Measurements from ENCODE around the gene SLCO3A1. TPM values are rescaled to one million over a fixed set of nuclear protein-coding genes. Genes with fewer than 3 reads are reported as not detected.

Gene SLCO3A1
- total and polyA plus RNA-seq, 2 donors (not counting 1 experiment from before 2014, with no cell fraction given) = 8.1 to 16.8 TPM

DNA sequence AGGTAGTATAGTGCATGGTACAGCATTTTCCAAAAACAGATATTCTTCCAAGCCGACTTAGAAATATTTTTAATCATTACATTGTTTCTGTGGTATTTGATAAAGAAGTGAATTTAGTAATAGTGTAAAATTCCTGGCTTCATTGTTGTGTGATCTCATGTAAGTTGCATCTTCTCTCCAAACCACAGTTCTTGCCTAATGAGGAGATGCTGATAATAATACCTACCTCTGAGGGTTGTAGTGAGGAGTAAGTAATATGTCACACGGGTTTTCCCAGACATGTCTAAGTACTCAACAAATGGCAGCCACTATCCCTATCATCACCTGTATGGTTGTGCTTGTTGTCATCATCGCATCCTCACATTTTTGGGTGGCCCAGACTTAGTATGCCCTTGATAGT is 167.3 kb downstream of the SLCO3A1 start:
- no peaks in the 10 kb centered on the region for H3K27me3 ChIP-seq (ENCODE audit: control insufficient read depth, insufficient read depth, low read length)
- peak; percentile 5 to 88 for DNase-seq (ENCODE audit: low read depth in 2 of 2)
- no peaks in the 10 kb centered on the region for H3K9me3 ChIP-seq (ENCODE audit: control insufficient read depth, insufficient read depth, low read depth, low read length)
- H3K4me2 ChIP-seq (ENCODE audit: extremely low read depth, insufficient read depth, low read length) = no peak overlapping the region
- no peak overlapping the region for H2AFZ ChIP-seq (ENCODE audit: low read length)
- H3K79me2 ChIP-seq (ENCODE audit: control insufficient read depth, insufficient read depth, low read length) = no peaks in the 10 kb centered on the region
- H3K27ac ChIP-seq (ENCODE audit: insufficient read depth, low read length) = no peak overlapping the region
- H3K4me3 ChIP-seq (replicated peaks in 1 of 4; ENCODE audit: control extremely low read depth in 1 of 4, insufficient read depth in 1 of 4, low read depth in 3 of 4, low read length in 4 of 4) = no peak overlapping the region
- no peaks in the 10 kb centered on the region for H3K4me1 ChIP-seq (ENCODE audit: control insufficient read depth, extremely low read depth, insufficient read depth, low read length)
- H3K9ac ChIP-seq (ENCODE audit: insufficient read depth, low read length) = no peak overlapping the region
- H4K20me1 ChIP-seq (ENCODE audit: control insufficient read depth, extremely low read depth, insufficient read depth, low read length) = no peaks in the 10 kb centered on the region
- TF ChIP-seq, protein P1, sequence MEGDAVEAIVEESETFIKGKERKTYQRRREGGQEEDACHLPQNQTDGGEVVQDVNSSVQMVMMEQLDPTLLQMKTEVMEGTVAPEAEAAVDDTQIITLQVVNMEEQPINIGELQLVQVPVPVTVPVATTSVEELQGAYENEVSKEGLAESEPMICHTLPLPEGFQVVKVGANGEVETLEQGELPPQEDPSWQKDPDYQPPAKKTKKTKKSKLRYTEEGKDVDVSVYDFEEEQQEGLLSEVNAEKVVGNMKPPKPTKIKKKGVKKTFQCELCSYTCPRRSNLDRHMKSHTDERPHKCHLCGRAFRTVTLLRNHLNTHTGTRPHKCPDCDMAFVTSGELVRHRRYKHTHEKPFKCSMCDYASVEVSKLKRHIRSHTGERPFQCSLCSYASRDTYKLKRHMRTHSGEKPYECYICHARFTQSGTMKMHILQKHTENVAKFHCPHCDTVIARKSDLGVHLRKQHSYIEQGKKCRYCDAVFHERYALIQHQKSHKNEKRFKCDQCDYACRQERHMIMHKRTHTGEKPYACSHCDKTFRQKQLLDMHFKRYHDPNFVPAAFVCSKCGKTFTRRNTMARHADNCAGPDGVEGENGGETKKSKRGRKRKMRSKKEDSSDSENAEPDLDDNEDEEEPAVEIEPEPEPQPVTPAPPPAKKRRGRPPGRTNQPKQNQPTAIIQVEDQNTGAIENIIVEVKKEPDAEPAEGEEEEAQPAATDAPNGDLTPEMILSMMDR (conservative IDR thresholded peaks at IDR 0.05 in 1 of 2, IDR thresholded peaks at IDR 0.05 in 1 of 2; ENCODE audit: low read depth in 1 of 2, low read length in 2 of 2) = no peak
- no peak for TF ChIP-seq EZH2 (IDR thresholded peaks at IDR 0.05; ENCODE audit: low read length, missing control alignments)
- no peaks in the 10 kb centered on the region for H3K36me3 ChIP-seq (ENCODE audit: control insufficient read depth, insufficient read depth, low read length)

DNA sequence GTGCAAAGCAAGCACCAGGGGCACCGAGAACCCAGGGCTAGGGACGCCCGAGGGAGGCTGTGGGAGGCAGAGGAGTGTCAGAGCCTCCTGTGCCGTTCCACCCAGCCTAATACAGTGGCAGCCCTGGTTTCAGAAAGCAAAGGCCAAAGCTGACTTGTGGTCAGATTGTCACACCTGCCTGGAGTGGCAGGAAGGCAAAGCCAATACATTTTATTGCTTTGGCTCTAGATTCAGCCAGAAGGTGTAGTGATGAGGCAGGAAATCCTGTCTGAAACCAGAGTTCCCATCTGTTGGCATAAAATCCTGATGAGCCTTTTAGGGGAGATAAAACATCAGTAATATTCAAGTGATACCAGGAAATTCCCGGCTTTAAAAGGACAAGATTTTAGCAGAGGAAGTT is 168.3 kb downstream of the SLCO3A1 start:
- no peak overlapping the region for H2AFZ ChIP-seq (ENCODE audit: low read length)
- no peaks in the 10 kb centered on the region for H3K27me3 ChIP-seq (ENCODE audit: control insufficient read depth, insufficient read depth, low read length)
- H4K20me1 ChIP-seq (ENCODE audit: control insufficient read depth, extremely low read depth, insufficient read depth, low read length) = no peaks in the 10 kb centered on the region
- H3K4me3 ChIP-seq (replicated peaks in 1 of 4; ENCODE audit: control extremely low read depth in 1 of 4, insufficient read depth in 1 of 4, low read depth in 3 of 4, low read length in 4 of 4) = no peak overlapping the region
- no peak overlapping the region for H3K9ac ChIP-seq (ENCODE audit: insufficient read depth, low read length)
- DNase-seq (ENCODE audit: low read depth in 2 of 2) = no peak
- H3K36me3 ChIP-seq (ENCODE audit: control insufficient read depth, insufficient read depth, low read length) = no peaks in the 10 kb centered on the region
- H3K27ac ChIP-seq (ENCODE audit: insufficient read depth, low read length) = no peak overlapping the region
- H3K4me1 ChIP-seq (ENCODE audit: control insufficient read depth, extremely low read depth, insufficient read depth, low read length) = no peaks in the 10 kb centered on the region
- no peak overlapping the region for H3K4me2 ChIP-seq (ENCODE audit: extremely low read depth, insufficient read depth, low read length)
- TF ChIP-seq EZH2 (IDR thresholded peaks at IDR 0.05; ENCODE audit: low read length, missing control alignments) = no peak
- TF ChIP-seq, protein P1 (conservative IDR thresholded peaks at IDR 0.05 in 1 of 2, IDR thresholded peaks at IDR 0.05 in 1 of 2; ENCODE audit: low read depth in 1 of 2, low read length in 2 of 2) = no peak
- no peaks in the 10 kb centered on the region for H3K9me3 ChIP-seq (ENCODE audit: control insufficient read depth, insufficient read depth, low read depth, low read length)
- no peaks in the 10 kb centered on the region for H3K79me2 ChIP-seq (ENCODE audit: control insufficient read depth, insufficient read depth, low read length)

DNA sequence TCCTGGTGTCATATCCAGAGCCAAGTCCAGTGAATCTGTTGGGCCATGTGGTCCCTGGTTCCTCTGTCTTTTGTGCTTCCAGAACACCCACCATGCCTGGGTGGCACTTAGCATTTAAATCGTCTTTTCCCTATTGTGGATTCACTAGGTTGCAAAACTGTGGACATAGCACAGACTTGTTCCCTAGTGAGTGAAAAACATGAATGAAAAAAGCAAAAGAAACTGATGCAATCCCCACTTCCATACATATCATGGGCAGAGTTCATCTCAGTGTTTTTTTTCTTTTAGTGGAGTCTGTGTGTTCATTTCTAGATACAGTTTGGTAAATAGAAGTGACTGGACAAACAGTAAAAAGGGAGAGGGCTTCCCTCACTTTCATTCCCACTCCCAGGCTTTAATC is 170.5 kb downstream of the SLCO3A1 start:
- no peaks in the 10 kb centered on the region for H3K27me3 ChIP-seq (ENCODE audit: control insufficient read depth, insufficient read depth, low read length)
- H3K27ac ChIP-seq (ENCODE audit: insufficient read depth, low read length) = no peak overlapping the region
- H3K4me3 ChIP-seq (replicated peaks in 1 of 4; ENCODE audit: control extremely low read depth in 1 of 4, insufficient read depth in 1 of 4, low read depth in 3 of 4, low read length in 4 of 4) = no peak overlapping the region
- peak in 1 of 2 donors; percentile 19 for DNase-seq (ENCODE audit: low read depth in 2 of 2)
- no peak overlapping the region for H2AFZ ChIP-seq (ENCODE audit: low read length)
- no peaks in the 10 kb centered on the region for H3K79me2 ChIP-seq (ENCODE audit: control insufficient read depth, insufficient read depth, low read length)
- H3K36me3 ChIP-seq (ENCODE audit: control insufficient read depth, insufficient read depth, low read length) = no peaks in the 10 kb centered on the region
- H3K9me3 ChIP-seq (ENCODE audit: control insufficient read depth, insufficient read depth, low read depth, low read length) = no peaks in the 10 kb centered on the region
- no peak overlapping the region for H3K9ac ChIP-seq (ENCODE audit: insufficient read depth, low read length)
- H3K4me2 ChIP-seq (ENCODE audit: extremely low read depth, insufficient read depth, low read length) = no peak overlapping the region
- no peaks in the 10 kb centered on the region for H3K4me1 ChIP-seq (ENCODE audit: control insufficient read depth, extremely low read depth, insufficient read depth, low read length)
- H4K20me1 ChIP-seq (ENCODE audit: control insufficient read depth, extremely low read depth, insufficient read depth, low read length) = no peaks in the 10 kb centered on the region
- TF ChIP-seq EZH2 (IDR thresholded peaks at IDR 0.05; ENCODE audit: low read length, missing control alignments) = no peak
- TF ChIP-seq, protein P1 (conservative IDR thresholded peaks at IDR 0.05 in 1 of 2, IDR thresholded peaks at IDR 0.05 in 1 of 2; ENCODE audit: low read depth in 1 of 2, low read length in 2 of 2) = no peak
